K562 (cell line): Measurements from ENCODE around the gene CHST12. TPM values are rescaled to one million over a fixed set of nuclear protein-coding genes. Genes with fewer than 3 reads are reported as not detected.

Experiments used
- polyA plus RNA-seq, 8 experiments: library from polyadenylated mRNA; depleted of rRNA in 4 of 8; stranded (reverse) in 5 of 8; unstranded in 3 of 8; fragments of >200 nt; fragmentation: Nextera tagmentation in 2 of 8; fragmentation: Illumina TruSeq in 1 of 8; extraction: Ambion mirVana in 2 of 8; extraction: Trizol in 1 of 8; gene quantifications; 2 replicates each; pipeline versions ENCODE4 v1.2.1 to v1.2.3, GENCODE V29; 2011 to 2014; ENCODE audit warnings: inconsistent platforms in 1 of 8, missing spikeins in 1 of 8
- total RNA-seq, 7 experiments: library from RNA; depleted of rRNA in 6 of 7; stranded (reverse); fragments of >200 nt in 6 of 7; fragmentation: Illumina TruSeq in 2 of 7; extraction: Trizol in 2 of 7; gene quantifications; 2 replicates each; pipeline versions ENCODE4 v1.2.1 to v1.2.3, GENCODE V29; 2011 to 2021; ENCODE audit warnings: low replicate concordance in 1 of 7
- TF ChIP-seq, protein P1 (sequence below), 2 experiments: fragments of 450-650 bp in 1 of 2; sonication (generic) in 1 of 2; formaldehyde crosslinking in 1 of 2; IDR thresholded peaks; 2 replicates each; pipeline versions ENCODE4 v1.7.1 to v1.9.0; 2016 to 2022; ENCODE audit warnings: inconsistent platforms in 1 of 2, mild to moderate bottlenecking in 1 of 2, missing genetic modification reagents in 1 of 2

The CHST12 gene
- total and polyA plus RNA-seq, 9 of the 15 experiments (the other 6 are each of a cell fraction or from before 2014, with no cell fraction given), result 0.18 to 19.8 (median 3.6) TPM

DNA sequence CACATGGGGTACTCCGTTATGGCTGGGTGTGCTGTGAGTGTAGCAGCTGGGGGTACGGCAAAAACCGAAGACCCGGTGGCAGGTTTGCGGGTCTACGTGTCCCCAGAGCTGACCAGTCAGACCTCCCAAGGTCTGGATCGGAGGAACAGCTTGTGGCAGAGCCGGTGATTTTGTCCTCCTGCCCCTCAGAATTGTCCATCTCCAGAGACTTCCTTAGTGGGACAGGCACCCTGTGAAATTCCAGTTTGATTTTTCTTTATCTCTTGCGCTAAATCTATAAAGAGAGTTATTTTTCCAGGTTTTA, 47.8 kb upstream of the CHST12 start (continued):
- TF ChIP-seq, protein P1, sequence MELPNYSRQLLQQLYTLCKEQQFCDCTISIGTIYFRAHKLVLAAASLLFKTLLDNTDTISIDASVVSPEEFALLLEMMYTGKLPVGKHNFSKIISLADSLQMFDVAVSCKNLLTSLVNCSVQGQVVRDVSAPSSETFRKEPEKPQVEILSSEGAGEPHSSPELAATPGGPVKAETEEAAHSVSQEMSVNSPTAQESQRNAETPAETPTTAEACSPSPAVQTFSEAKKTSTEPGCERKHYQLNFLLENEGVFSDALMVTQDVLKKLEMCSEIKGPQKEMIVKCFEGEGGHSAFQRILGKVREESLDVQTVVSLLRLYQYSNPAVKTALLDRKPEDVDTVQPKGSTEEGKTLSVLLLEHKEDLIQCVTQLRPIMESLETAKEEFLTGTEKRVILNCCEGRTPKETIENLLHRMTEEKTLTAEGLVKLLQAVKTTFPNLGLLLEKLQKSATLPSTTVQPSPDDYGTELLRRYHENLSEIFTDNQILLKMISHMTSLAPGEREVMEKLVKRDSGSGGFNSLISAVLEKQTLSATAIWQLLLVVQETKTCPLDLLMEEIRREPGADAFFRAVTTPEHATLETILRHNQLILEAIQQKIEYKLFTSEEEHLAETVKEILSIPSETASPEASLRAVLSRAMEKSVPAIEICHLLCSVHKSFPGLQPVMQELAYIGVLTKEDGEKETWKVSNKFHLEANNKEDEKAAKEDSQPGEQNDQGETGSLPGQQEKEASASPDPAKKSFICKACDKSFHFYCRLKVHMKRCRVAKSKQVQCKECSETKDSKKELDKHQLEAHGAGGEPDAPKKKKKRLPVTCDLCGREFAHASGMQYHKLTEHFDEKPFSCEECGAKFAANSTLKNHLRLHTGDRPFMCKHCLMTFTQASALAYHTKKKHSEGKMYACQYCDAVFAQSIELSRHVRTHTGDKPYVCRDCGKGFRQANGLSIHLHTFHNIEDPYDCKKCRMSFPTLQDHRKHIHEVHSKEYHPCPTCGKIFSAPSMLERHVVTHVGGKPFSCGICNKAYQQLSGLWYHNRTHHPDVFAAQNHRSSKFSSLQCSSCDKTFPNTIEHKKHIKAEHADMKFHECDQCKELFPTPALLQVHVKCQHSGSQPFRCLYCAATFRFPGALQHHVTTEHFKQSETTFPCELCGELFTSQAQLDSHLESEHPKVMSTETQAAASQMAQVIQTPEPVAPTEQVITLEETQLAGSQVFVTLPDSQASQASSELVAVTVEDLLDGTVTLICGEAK (IDR thresholded peaks at IDR 0.05), result 0 out of 2 replicates have a peak, but pooled peaks have one; percentile 2
- TF ChIP-seq, protein P1 (CRISPR knock-in tag; IDR thresholded peaks at IDR 0.05), result no peak
